HepG2 (cell line): ENCODE results near the gene LRRC40. TPM values are rescaled to one million over a fixed set of nuclear protein-coding genes. Genes with fewer than 3 reads are reported as not detected.

ENCODE experiments used
- ATAC-seq: fragments of 200-7000 bp; cut with Tn5 transposase; 3 replicates; pipeline ENCODE4 v1.9.1; 2020; ENCODE audit warnings: mild to moderate bottlenecking, moderate library complexity
- BruUV-seq: library from RNA; stranded (reverse); fragments of 400-500 nt; replicated peaks from 2 replicates; lab custom pipeline; 2021; lab: Mats Ljungman, UMichigan
- CTCF ChIA-PET: fragments of 300-600 bp; formaldehyde crosslinking; extraction: SDS; loops from one replicate; lab custom pipeline; 2021; ENCODE audit warnings: low total read pairs, inconsistent platforms, low intra/inter-chr PET ratio; lab: Yijun Ruan, JAX
- POLR2A ChIA-PET: fragments of 350-600 bp; sonication (Branson Sonifier 250); formaldehyde crosslinking; loops from one replicate; lab custom pipeline; 2020; ENCODE audit warnings: antibody characterized with exemption, inconsistent platforms; lab: Yijun Ruan, JAX
- DNase-seq: peaks from one replicate; pipeline ENCODE4 v3.0.0-alpha.2; 2015; ENCODE audit warnings: low spot score
- FAIRE-seq: peaks from 3 replicates; lab custom pipeline; 2011; peaks lifted over from hg19 to GRCh38; lab: Jason Lieb, UNC
- H2AFZ ChIP-seq: one replicate; pipeline ENCODE4 v1.6.1; 2011; ENCODE audit warnings: low read length, inconsistent platforms
- H3K27ac ChIP-seq: fragments of 300-600 bp; 3 replicates; pipeline ENCODE4 v1.8.0; 2011; ENCODE audit warnings: mixed run types, mild to moderate bottlenecking, mixed read lengths, low read length, inconsistent platforms; ENCODE audit not compliant: insufficient read depth; ENCODE audit errors: extremely low read length
- H3K27me3 ChIP-seq, 2 experiments: fragments of 200-600 bp in 1 of 2; 2 replicates in 1 of 2; 3 replicates in 1 of 2; pipeline versions ENCODE4 v1.6.0 to v1.8.0; 2011; ENCODE audit warnings: low read length in 2 of 2, mild to moderate bottlenecking in 2 of 2, moderate library complexity in 2 of 2, inconsistent platforms in 1 of 2; ENCODE audit not compliant: insufficient read depth in 2 of 2, control insufficient read depth in 1 of 2
- H3K36me3 ChIP-seq, 2 experiments: fragments of 200-600 bp in 1 of 2; replicated peaks in 1 of 2; 2 replicates in 1 of 2; 3 replicates in 1 of 2; pipeline versions ENCODE4 v1.5.1 to v1.8.0; 2011; ENCODE audit warnings: low read length in 2 of 2, inconsistent platforms in 1 of 2; ENCODE audit not compliant: insufficient read depth in 2 of 2, control insufficient read depth in 1 of 2
- H3K4me1 ChIP-seq: 2 replicates; pipeline ENCODE4 v1.5.1; 2012; ENCODE audit warnings: low read length, inconsistent platforms; ENCODE audit not compliant: insufficient read depth
- H3K4me2 ChIP-seq: 2 replicates; pipeline ENCODE4 v1.6.0; 2011; ENCODE audit warnings: low read depth, low read length, inconsistent platforms
- H3K4me3 ChIP-seq, 3 experiments: fragments of 200-600 bp in 1 of 3; sonication (generic), shearing (Covaris generic) in 1 of 3; replicated peaks in 1 of 3; 2 replicates each; pipeline ENCODE4 v1.5.1; 2011 to 2016; ENCODE audit warnings: low read length in 3 of 3, inconsistent platforms in 2 of 3, low read depth in 2 of 3, mild to moderate bottlenecking in 2 of 3, control low read depth in 1 of 3, mixed read lengths in 1 of 3; ENCODE audit not compliant: insufficient read depth in 1 of 3
- H3K79me2 ChIP-seq: one replicate; pipeline ENCODE4 v1.6.1; 2011; ENCODE audit warnings: low read length, inconsistent platforms; ENCODE audit not compliant: insufficient read depth
- H3K9ac ChIP-seq: 2 replicates; pipeline ENCODE4 v1.6.0; 2011; ENCODE audit warnings: mild to moderate bottlenecking, low read depth, low read length, inconsistent platforms; ENCODE audit not compliant: insufficient read depth
- H3K9me3 ChIP-seq: 2 replicates; pipeline ENCODE4 v1.5.1; 2012; ENCODE audit warnings: mild to moderate bottlenecking, low read length
- H4K20me1 ChIP-seq: 2 replicates; pipeline ENCODE4 v1.6.0; 2011; ENCODE audit warnings: inconsistent platforms, mild to moderate bottlenecking, low read length, moderate library complexity; ENCODE audit not compliant: insufficient read depth
- AFF4 ChIP-seq: sonication (generic); formaldehyde crosslinking; IDR thresholded peaks from 2 replicates; pipeline ENCODE4 v1.4.0; 2020; ENCODE audit warnings: missing genetic modification reagents
- FOSL2 ChIP-seq: sonication (generic); formaldehyde crosslinking; IDR thresholded peaks from 2 replicates; pipeline ENCODE4 v1.4.0; 2020; ENCODE audit warnings: missing genetic modification reagents
- GTF2F1 ChIP-seq: fragments of 150-350 bp; IDR thresholded peaks from 2 replicates; pipeline ENCODE4 v1.6.1; 2014; ENCODE audit warnings: low read length
- RELA ChIP-seq: sonication (generic); formaldehyde crosslinking; IDR thresholded peaks from 2 replicates; pipeline ENCODE4 v1.4.0; 2020; ENCODE audit warnings: missing genetic modification reagents
- SALL2 ChIP-seq: sonication (generic); formaldehyde crosslinking; IDR thresholded peaks from 2 replicates; pipeline ENCODE4 v1.8.1; 2023; ENCODE audit warnings: mild to moderate bottlenecking, missing genetic modification reagents, inconsistent platforms
- SP5 ChIP-seq: IDR thresholded peaks from 2 replicates; pipeline ENCODE4 v1.6.1; 2016; ENCODE audit warnings: low read depth, borderline replicate concordance
- ZBTB49 ChIP-seq: sonication (generic); formaldehyde crosslinking; IDR thresholded peaks from 2 replicates; pipeline ENCODE4 v1.4.0; 2020; ENCODE audit warnings: missing genetic modification reagents, borderline replicate concordance
- ZNF572 ChIP-seq: sonication (generic); formaldehyde crosslinking; IDR thresholded peaks from 2 replicates; pipeline ENCODE4 v1.5.1; 2020; ENCODE audit warnings: mild to moderate bottlenecking, missing genetic modification reagents
- WGBS: methylation state at CpG from one replicate; pipeline ENCODE4 v1.1.6; 2017; ENCODE audit warnings: low lambda C conversion rate; 5-methylcytosine and 5-hydroxymethylcytosine counted together
- in situ Hi-C: cut with HindIII; loops from 2 replicates; pipeline ENCODE4 v1.10.0; 2017; ENCODE audit warnings: low pct_unique_long_range_greater_than_20kb; ENCODE audit not compliant: extremely low pct_ligation_motif_present
- intact Hi-C: fragments of 100-400 bp; cut with micrococcal nuclease; formaldehyde crosslinking; loops from one replicate; pipeline ENCODE4 v1.10.0; 2022; ENCODE audit not compliant: unreplicated experiment
- polyA plus RNA-seq, 8 experiments: library from polyadenylated mRNA; depleted of rRNA in 3 of 8; stranded (reverse) in 7 of 8; unstranded in 1 of 8; fragments of >200 nt; fragmentation: Illumina TruSeq in 4 of 8; extraction: Trizol in 4 of 8; gene quantifications; 2 replicates each; pipeline versions ENCODE4 v1.2.1 to v1.2.3, GENCODE V29; 2011 to 2016; ENCODE audit warnings: low read depth in 4 of 8, missing spikeins in 1 of 8, mixed read lengths in 1 of 8; ENCODE audit not compliant: insufficient read depth in 1 of 8
- total RNA-seq, 5 experiments: library from RNA; depleted of rRNA; stranded (reverse); fragments of >200 nt; fragmentation: Illumina TruSeq; extraction: Trizol; gene quantifications; 2 replicates each; pipeline ENCODE4 v1.2.3, GENCODE V29; 2016; ENCODE audit warnings: low read depth in 1 of 5

Gene LRRC40
- total and polyA plus RNA-seq, 2 of the 13 experiments (the other 11 are each of a cell fraction or from before 2014, with no cell fraction given) = 10.3 to 32.7 TPM

GRCh38 chr1:70150444-70150843 lies 54.9 kb downstream of the LRRC40 start:
- ATAC-seq (no peak), FAIRE-seq (no peak), DNase-seq (no peak)
- Histone ChIP-seq H3K9me3 (no peaks in the 10 kb centered on the region), H3K4me1 (no peaks in the 10 kb centered on the region), H3K27me3 (no peaks in the 10 kb centered on the region), H4K20me1 (no peaks in the 10 kb centered on the region), H3K4me3 (no peak overlapping the region), H3K36me3 (peaks cover 3 to 21% of the 10 kb centered on the region in 2 experiments; a peak in 4 of 5 replicates), H3K27ac (no peak overlapping the region), H2AFZ (no peak overlapping the region), H3K79me2 (no peaks in the 10 kb centered on the region), H3K9ac (no peak overlapping the region), H3K4me2 (no peak overlapping the region)
- intact Hi-C loops = no loop called here
- ChIA-PET CTCF (no interaction called here), POLR2A (no interaction called here)
- 95% methylated on average over 1 of the region's 1 CpG for WGBS
- TF ChIP-seq ZBTB49 (CRISPR knock-in tag) (no peak), GTF2F1 (no peak), SALL2 (CRISPR knock-in tag) (no peak)
- in situ Hi-C loops = no loop called here
- BruUV-seq = no TSS peak

GRCh38 chr1:70146488-70146887 lies 58.9 kb downstream of the LRRC40 start:
- no peak for FAIRE-seq
- ChIA-PET POLR2A (interaction anchor here (1.3 kb wide), 1 partner anchor 264 kb away, joined by 3 read pairs; no protein-coding TSS in a partner anchor), CTCF (no interaction called here)
- H3K79me2 ChIP-seq = no peaks in the 10 kb centered on the region
- H3K27ac ChIP-seq = no peak overlapping the region
- H2AFZ ChIP-seq = no peak overlapping the region
- H3K27me3 ChIP-seq = no peaks in the 10 kb centered on the region
- no peaks in the 10 kb centered on the region for H4K20me1 ChIP-seq
- BruUV-seq = no TSS peak
- no peaks in the 10 kb centered on the region for H3K9me3 ChIP-seq
- in situ Hi-C loops (no loop called here), intact Hi-C loops (no loop called here)
- peaks cover 3 to 21% of the 10 kb centered on the region in 2 experiments; a peak in 4 of 5 replicates for H3K36me3 ChIP-seq
- H3K4me2 ChIP-seq = no peak overlapping the region
- DNase-seq = peak; percentile 31
- ATAC-seq = peak; percentile 27; the same call in 1 of the 3 replicates
- H3K4me3 ChIP-seq = no peak overlapping the region
- H3K4me1 ChIP-seq = no peaks in the 10 kb centered on the region
- H3K9ac ChIP-seq = no peak overlapping the region
- TF ChIP-seq FOSL2 (CRISPR knock-in tag) (peak; percentile 59), SP5 (CRISPR knock-in tag) (0 out of 2 replicates have a peak, but pooled peaks have one; percentile 33), ZNF572 (CRISPR knock-in tag) (no peak), AFF4 (CRISPR knock-in tag) (no peak), RELA (CRISPR knock-in tag) (no peak)
